Measurements from ENCODE around the gene STYXL2. TPM values are rescaled to one million over a fixed set of nuclear protein-coding genes. Genes with fewer than 3 reads are reported as not detected.

Gene STYXL2
- total and polyA plus RNA-seq, 2 of the 4 experiments (the other 2 are of a cell fraction) = not detected

GRCh38 chr1:167116174-167116573 lies 22.3 kb downstream of the STYXL2 start:
- Histone ChIP-seq H2AFZ (replicated peaks; ENCODE audit: low read length, poor library complexity) (no peak overlapping the region), H3K9me1 (ENCODE audit: insufficient read depth, low read length) (no peaks in the 10 kb centered on the region), H4K91ac (ENCODE audit: insufficient read depth, low read depth, low read length) (no peak overlapping the region), H2AK5ac (ENCODE audit: low read depth, low read length) (no peak overlapping the region), H2BK5ac (ENCODE audit: low read depth, low read length, poor library complexity, severe bottlenecking) (no peak overlapping the region), H3K23ac (ENCODE audit: low read depth, low read length) (no peak overlapping the region), H4K20me1 (ENCODE audit: insufficient read depth, low read length) (no peaks in the 10 kb centered on the region), H3K4me1 (ENCODE audit: control insufficient read depth, insufficient read depth, low read length) (no peaks in the 10 kb centered on the region), H3K9ac (ENCODE audit: low read depth, low read length) (no peak overlapping the region), H2AK9ac (replicated peaks; ENCODE audit: low read depth, low read length, poor library complexity) (no peak overlapping the region), H4K8ac (ENCODE audit: low read depth in 2 of 2, low read length in 2 of 2) (no peak overlapping the region), H3K14ac (replicated peaks; ENCODE audit: low read depth, low read length) (no peak overlapping the region), H3K4me3 (ENCODE audit: insufficient read depth, low read depth, low read length) (no peak overlapping the region), H2BK120ac (ENCODE audit: low read depth, low read length) (no peak overlapping the region), H3K18ac (ENCODE audit: low read depth, low read length) (no peak overlapping the region), H3K27me3 (ENCODE audit: control insufficient read depth, insufficient read depth, low read length) (peaks cover 2% of the 10 kb centered on the region; the same call in 1 of the 2 replicates), H3K4ac (ENCODE audit: low read depth, low read length) (no peak overlapping the region), H3K79me1 (ENCODE audit: low read depth in 1 of 2, low read length in 2 of 2) (no peaks in the 10 kb centered on the region), H3K36me3 (ENCODE audit: control insufficient read depth, insufficient read depth, low read length) (no peaks in the 10 kb centered on the region), H3K56ac (ENCODE audit: extremely low read depth, insufficient read depth, low read length) (no peak overlapping the region), H3K27ac (ENCODE audit: insufficient read depth, low read length) (no peak overlapping the region), H2BK20ac (ENCODE audit: low read depth, low read length) (no peak overlapping the region), H4K5ac (ENCODE audit: low read depth, low read length) (no peak overlapping the region), H3K4me2 (ENCODE audit: low read depth, low read length) (no peak overlapping the region), H2BK15ac (ENCODE audit: low read depth, low read length) (no peak overlapping the region), H3K9me3 (ENCODE audit: control insufficient read depth, insufficient read depth, low read length) (no peaks in the 10 kb centered on the region)
- no CpG with 5 or more reads among the region's 1 CpG for WGBS, 2 experiments (ENCODE audit: extremely low coverage in 2 of 2, insufficient read length in 1 of 2)
- ChIA-PET CTCF (no interaction called here), POLR2A (ENCODE audit: unreplicated experiment) (no interaction called here)
- no peak for ATAC-seq (ENCODE audit: low read depth)
- no peak for DNase-seq
- no peak for TF ChIP-seq FOS (IDR thresholded peaks at IDR 0.05; ENCODE audit: low read depth, low read length)
- no peak for TF ChIP-seq CTCF (conservative IDR thresholded peaks at IDR 0.05; ENCODE audit: low read depth, low read length)
- TF ChIP-seq RCOR1 (IDR thresholded peaks at IDR 0.05; ENCODE audit: insufficient replicate concordance, low read length) = no peak
- TF ChIP-seq NFE2L2 (IDR thresholded peaks at IDR 0.05; ENCODE audit: low read depth, low read length) = no peak
- no peak for TF ChIP-seq POLR2A (IDR thresholded peaks at IDR 0.05; ENCODE audit: low read depth, low read length)
- no peak for TF ChIP-seq BHLHE40 (IDR thresholded peaks at IDR 0.05; ENCODE audit: low read depth, low read length)
- TF ChIP-seq MAZ (IDR thresholded peaks at IDR 0.05; ENCODE audit: borderline replicate concordance, low read depth, low read length) = no peak
- TF ChIP-seq MAFK (IDR thresholded peaks at IDR 0.05; ENCODE audit: low read depth, low read length) = no peak
- no peak for TF ChIP-seq SMC3 (IDR thresholded peaks at IDR 0.05; ENCODE audit: low read depth, low read length)
- TF ChIP-seq RFX5 (IDR thresholded peaks at IDR 0.05; ENCODE audit: low read depth, low read length) = no peak
- TF ChIP-seq ELK1 (IDR thresholded peaks at IDR 0.05; ENCODE audit: borderline replicate concordance, low read depth, low read length) = no peak
- no peak for TF ChIP-seq CHD1 (IDR thresholded peaks at IDR 0.05; ENCODE audit: low read depth, low read length)
- TF ChIP-seq MXI1 (IDR thresholded peaks at IDR 0.05; ENCODE audit: borderline replicate concordance, low read depth, low read length) = no peak
- TF ChIP-seq CEBPB (IDR thresholded peaks at IDR 0.05; ENCODE audit: low read depth, low read length) = no peak
- no peak for TF ChIP-seq RAD21 (IDR thresholded peaks at IDR 0.05; ENCODE audit: low read length)
- TF ChIP-seq USF2 (IDR thresholded peaks at IDR 0.05; ENCODE audit: low read depth, low read length) = no peak
- dilution Hi-C loops (cut with HindIII; ENCODE audit: low sequenced_read_pairs, unreplicated experiment) = no loop called here
- in situ Hi-C loops (cut with MboI; ENCODE audit: low sequenced_read_pairs) = no loop called here
- intact Hi-C loops (cut with micrococcal nuclease) = no loop called here
- no TSS peak for BruUV-seq (replicated peaks)

Measured in IMR-90 (cell line).